Karpas-422 (cell line): ENCODE results near the gene NSFL1C. TPM values are rescaled to one million over a fixed set of nuclear protein-coding genes. Genes with fewer than 3 reads are reported as not detected.

Experiments
- DNase-seq: peaks from one replicate; pipeline ENCODE4 v3.0.0-alpha.2; 2015
- H2AFZ ChIP-seq: fragments of 200-600 bp; sonication (generic); 2 replicates; pipeline ENCODE4 v1.6.1; 2014; ENCODE audit warnings: antibody characterized with exemption, low read length, mixed read lengths
- H3K27ac ChIP-seq: fragments of 200-600 bp; sonication (generic); 2 replicates; pipeline ENCODE4 v1.5.1; 2014; ENCODE audit warnings: mild to moderate bottlenecking, low read length, moderate library complexity
- H3K27me3 ChIP-seq: fragments of 200-600 bp; sonication (generic); 2 replicates; pipeline ENCODE4 v1.6.1; 2014; ENCODE audit warnings: low read length, mixed read lengths
- H3K36me3 ChIP-seq: fragments of 200-600 bp; sonication (generic); 2 replicates; pipeline ENCODE4 v1.6.1; 2014; ENCODE audit warnings: low read length, mixed read lengths; ENCODE audit not compliant: insufficient read depth
- H3K4me1 ChIP-seq: fragments of 200-600 bp; sonication (generic); 2 replicates; pipeline ENCODE4 v1.6.1; 2014; ENCODE audit warnings: mild to moderate bottlenecking, low read length, mixed read lengths
- H3K4me2 ChIP-seq: fragments of 200-600 bp; sonication (generic); 2 replicates; pipeline ENCODE4 v1.6.1; 2014; ENCODE audit warnings: low read length, low read depth, mild to moderate bottlenecking; ENCODE audit not compliant: poor library complexity, severe bottlenecking
- H3K4me3 ChIP-seq: fragments of 200-600 bp; sonication (generic); 2 replicates; pipeline ENCODE4 v1.5.1; 2014; ENCODE audit warnings: mild to moderate bottlenecking, antibody characterized with exemption, low read length, mixed read lengths
- H3K79me2 ChIP-seq: fragments of 200-600 bp; sonication (generic); 2 replicates; pipeline ENCODE4 v1.6.1; 2014; ENCODE audit warnings: mild to moderate bottlenecking, low read length, mixed read lengths
- H3K9ac ChIP-seq: fragments of 200-600 bp; sonication (generic); 2 replicates; pipeline ENCODE4 v1.6.0; 2014; ENCODE audit warnings: low read length
- H3K9me2 ChIP-seq: fragments of 200-600 bp; sonication (generic), shearing (Covaris generic); replicated peaks from 2 replicates; pipeline ENCODE4 v1.6.0; 2014; ENCODE audit warnings: mild to moderate bottlenecking, low read length, moderate library complexity; ENCODE audit not compliant: insufficient read depth
- H3K9me3 ChIP-seq: fragments of 300-700, 200-600 bp; sonication (generic); 2 replicates; pipeline ENCODE4 v1.6.1; 2014; ENCODE audit warnings: low read length, mixed read lengths
- H4K20me1 ChIP-seq: fragments of 200-600 bp; sonication (generic); 2 replicates; pipeline ENCODE4 v1.6.1; 2014; ENCODE audit warnings: mild to moderate bottlenecking, antibody characterized with exemption, low read length, low read depth; ENCODE audit not compliant: insufficient read depth
- total RNA-seq: library from RNA; depleted of rRNA; stranded (reverse); fragments of >200 nt; shearing (Covaris generic); gene quantifications from 2 replicates; pipeline ENCODE4 v1.2.3, GENCODE V29; 2014; ENCODE audit warnings: low replicate concordance

NSFL1C gene
- total RNA-seq, 1 experiment from 2014 or later, result 19.4 TPM

GRCh38 chr20:1420066-1420465 lies 46.6 kb downstream of the NSFL1C start:
- Histone ChIP-seq H3K9me3 (no peaks in the 10 kb centered on the region), H3K9ac (no peak overlapping the region), H4K20me1 (no peaks in the 10 kb centered on the region), H3K4me1 (no peaks in the 10 kb centered on the region), H3K27me3 (no peaks in the 10 kb centered on the region; the same call in 1 of the 2 replicates), H3K36me3 (no peaks in the 10 kb centered on the region), H3K4me2 (no peak overlapping the region), H3K9me2 (no peaks in the 10 kb centered on the region), H3K27ac (no peak overlapping the region), H3K4me3 (no peak overlapping the region), H3K79me2 (no peaks in the 10 kb centered on the region), H2AFZ (no peak overlapping the region)
- no peak for DNase-seq

GRCh38 chr20:1418350-1418749 lies 48.3 kb downstream of the NSFL1C start:
- DNase-seq, result no peak
- no peaks in the 10 kb centered on the region for H4K20me1 ChIP-seq
- no peak overlapping the region for H3K9ac ChIP-seq
- no peak overlapping the region for H3K4me2 ChIP-seq
- no peaks in the 10 kb centered on the region for H3K9me3 ChIP-seq
- H2AFZ ChIP-seq, result no peak overlapping the region
- H3K27ac ChIP-seq, result no peak overlapping the region
- H3K4me1 ChIP-seq, result no peaks in the 10 kb centered on the region
- H3K79me2 ChIP-seq, result no peaks in the 10 kb centered on the region
- no peaks in the 10 kb centered on the region; the same call in 1 of the 2 replicates for H3K27me3 ChIP-seq
- H3K4me3 ChIP-seq, result no peak overlapping the region
- H3K9me2 ChIP-seq, result no peaks in the 10 kb centered on the region
- H3K36me3 ChIP-seq, result no peaks in the 10 kb centered on the region

DNA sequence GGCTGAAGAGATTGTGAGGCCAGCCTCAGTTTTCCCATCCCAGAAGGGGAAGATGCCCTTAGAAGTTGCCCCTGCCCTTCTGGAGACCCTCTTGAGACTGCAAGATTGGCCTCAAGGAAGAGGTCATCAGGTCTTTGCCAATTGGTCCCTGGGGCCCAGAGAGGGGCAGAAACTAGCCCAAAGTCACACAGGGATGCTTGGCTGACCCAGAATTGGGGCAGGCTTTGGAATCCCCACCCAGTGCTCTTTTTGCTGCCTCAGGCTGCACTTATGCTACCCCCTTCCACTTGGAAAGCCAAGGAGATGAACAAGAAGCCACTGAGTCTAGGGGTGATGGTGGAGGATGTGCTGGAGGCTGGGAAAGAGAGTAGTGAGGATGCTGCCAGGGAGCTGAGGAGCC lies 48.9 kb downstream of the NSFL1C start:
- Histone ChIP-seq H2AFZ (no peak overlapping the region), H3K9me3 (no peaks in the 10 kb centered on the region), H3K27me3 (no peaks in the 10 kb centered on the region; the same call in 1 of the 2 replicates), H3K4me2 (no peak overlapping the region), H3K79me2 (no peaks in the 10 kb centered on the region), H3K4me3 (no peak overlapping the region), H3K9ac (no peak overlapping the region), H4K20me1 (no peaks in the 10 kb centered on the region), H3K4me1 (no peaks in the 10 kb centered on the region), H3K27ac (no peak overlapping the region), H3K36me3 (no peaks in the 10 kb centered on the region), H3K9me2 (no peaks in the 10 kb centered on the region)
- DNase-seq, result no peak

DNA sequence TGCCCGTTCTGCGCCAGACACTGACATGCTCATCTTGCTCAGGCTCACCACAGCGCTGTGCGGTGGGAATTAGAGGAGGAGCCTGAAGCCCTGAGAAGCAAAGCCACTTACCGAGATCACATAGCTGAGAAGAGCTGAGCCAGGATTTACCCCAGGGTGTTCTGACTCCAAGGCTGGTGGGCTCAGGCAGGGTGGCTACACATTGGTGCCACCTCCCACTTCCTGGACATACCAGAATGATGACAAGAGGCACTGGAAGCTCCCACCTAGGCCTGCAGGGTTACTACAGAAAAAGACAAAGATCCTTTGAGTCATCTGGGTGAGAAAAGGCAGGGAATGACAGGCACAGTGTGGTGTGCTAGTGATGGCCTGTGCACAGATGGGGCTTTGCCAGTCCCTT lies 49.4 kb downstream of the NSFL1C start:
- no peak overlapping the region for H3K9ac ChIP-seq
- H2AFZ ChIP-seq, result no peak overlapping the region
- no peak overlapping the region for H3K4me2 ChIP-seq
- no peaks in the 10 kb centered on the region for H4K20me1 ChIP-seq
- no peaks in the 10 kb centered on the region for H3K79me2 ChIP-seq
- no peaks in the 10 kb centered on the region for H3K36me3 ChIP-seq
- no peak overlapping the region for H3K4me3 ChIP-seq
- H3K27ac ChIP-seq, result no peak overlapping the region
- DNase-seq, result no peak
- no peaks in the 10 kb centered on the region for H3K9me3 ChIP-seq
- H3K27me3 ChIP-seq, result no peaks in the 10 kb centered on the region; the same call in 1 of the 2 replicates
- no peaks in the 10 kb centered on the region for H3K4me1 ChIP-seq
- no peaks in the 10 kb centered on the region for H3K9me2 ChIP-seq

GRCh38 chr20:1415667-1416468 lies 50.8 kb downstream of the NSFL1C start:
- Histone ChIP-seq H2AFZ (no peak overlapping the region), H3K9me2 (no peaks in the 10 kb centered on the region), H3K4me2 (no peak overlapping the region), H3K4me1 (no peaks in the 10 kb centered on the region), H3K4me3 (no peak overlapping the region), H3K36me3 (no peaks in the 10 kb centered on the region), H3K27me3 (no peaks in the 10 kb centered on the region; the same call in 1 of the 2 replicates), H3K27ac (no peak overlapping the region), H3K79me2 (no peaks in the 10 kb centered on the region), H4K20me1 (no peaks in the 10 kb centered on the region), H3K9me3 (no peaks in the 10 kb centered on the region), H3K9ac (no peak overlapping the region)
- DNase-seq, result no peak

DNA sequence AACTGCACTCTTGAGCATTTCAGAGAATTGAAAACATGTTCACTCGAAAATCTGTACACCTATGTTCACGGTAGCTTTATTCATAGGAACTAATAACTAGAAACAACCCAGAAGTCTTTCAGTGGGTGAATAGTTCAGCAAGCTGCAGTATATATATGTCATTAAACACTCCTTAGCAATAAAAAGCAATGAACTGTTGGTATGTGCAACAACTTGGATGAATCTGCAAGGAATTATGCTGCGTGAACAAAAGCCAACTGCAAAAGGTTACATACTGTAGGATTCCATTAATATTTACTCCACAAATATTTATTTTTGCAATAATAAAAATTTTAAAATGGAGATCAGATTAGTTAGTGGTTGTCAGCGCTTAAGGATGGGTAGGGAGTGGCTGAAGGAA lies 51.7 kb downstream of the NSFL1C start:
- no peaks in the 10 kb centered on the region for H3K4me1 ChIP-seq
- no peaks in the 10 kb centered on the region for H3K9me2 ChIP-seq
- no peaks in the 10 kb centered on the region; the same call in 1 of the 2 replicates for H3K27me3 ChIP-seq
- no peak overlapping the region for H3K4me2 ChIP-seq
- no peak overlapping the region for H3K4me3 ChIP-seq
- H3K9me3 ChIP-seq, result no peaks in the 10 kb centered on the region
- H3K9ac ChIP-seq, result no peak overlapping the region
- H2AFZ ChIP-seq, result no peak overlapping the region
- H3K27ac ChIP-seq, result no peak overlapping the region
- no peaks in the 10 kb centered on the region for H4K20me1 ChIP-seq
- DNase-seq, result no peak
- H3K36me3 ChIP-seq, result no peaks in the 10 kb centered on the region
- no peaks in the 10 kb centered on the region for H3K79me2 ChIP-seq

DNA sequence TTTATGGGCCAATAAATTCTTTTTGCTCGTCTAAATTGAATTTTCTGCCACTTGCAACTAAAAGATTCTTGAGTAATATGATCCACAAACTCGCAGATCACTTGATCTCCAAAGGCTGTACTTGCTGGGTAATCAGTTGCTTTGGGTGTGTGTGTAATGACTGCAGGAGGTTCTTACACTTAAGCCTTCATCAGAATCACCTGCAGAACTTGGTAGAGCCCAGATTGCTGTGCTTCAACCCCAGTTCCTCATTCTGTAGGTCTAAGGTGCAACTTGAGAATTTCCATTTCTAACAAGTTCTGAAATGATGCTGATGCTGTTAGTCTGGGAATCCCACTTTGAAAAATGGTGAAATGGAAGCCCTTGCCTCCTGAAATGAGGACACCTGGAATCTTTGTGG lies 60.8 kb downstream of the NSFL1C start:
- Histone ChIP-seq H3K9ac (no peak overlapping the region), H3K27me3 (no peaks in the 10 kb centered on the region), H3K4me1 (no peaks in the 10 kb centered on the region), H3K4me2 (no peak overlapping the region), H3K9me2 (no peaks in the 10 kb centered on the region), H3K27ac (no peak overlapping the region), H3K9me3 (no peaks in the 10 kb centered on the region), H3K4me3 (no peak overlapping the region), H2AFZ (no peak overlapping the region), H4K20me1 (no peaks in the 10 kb centered on the region), H3K79me2 (no peaks in the 10 kb centered on the region), H3K36me3 (no peaks in the 10 kb centered on the region)
- DNase-seq, result no peak

- no peaks in the 10 kb centered on the region for H3K36me3 ChIP-seq
- H4K20me1 ChIP-seq, result no peaks in the 10 kb centered on the region
- no peak overlapping the region for H3K4me2 ChIP-seq
- H3K4me3 ChIP-seq, result no peak overlapping the region
- no peaks in the 10 kb centered on the region for H3K79me2 ChIP-seq
- H3K27ac ChIP-seq, result no peak overlapping the region
- peaks cover 4% of the 10 kb centered on the region for H3K4me1 ChIP-seq
- no peaks in the 10 kb centered on the region for H3K9me2 ChIP-seq
- no peaks in the 10 kb centered on the region for H3K9me3 ChIP-seq
- H3K27me3 ChIP-seq, result no peaks in the 10 kb centered on the region
- H2AFZ ChIP-seq, result no peak overlapping the region
- H3K9ac ChIP-seq, result no peak overlapping the region
- no peak for DNase-seq
Observed at GRCh38 chr20:1403624-1404023, 63.0 kb downstream of the NSFL1C start.
